K562 (cell line): Measurements from ENCODE around the gene IGF2BP3. TPM values are rescaled to one million over a fixed set of nuclear protein-coding genes. Genes with fewer than 3 reads are reported as not detected.

Experiments used
- ATAC-seq: fragments of 200-7000 bp; cut with Tn5 transposase; 3 replicates; pipeline ENCODE4 v1.9.1; 2020; ENCODE audit warnings: moderate library complexity
- BruUV-seq: library from RNA; stranded (reverse); fragments of 400-500 nt; replicated peaks from 2 replicates; lab custom pipeline; 2021; lab: Mats Ljungman, UMichigan
- CTCF ChIA-PET: fragments of 300-600 bp; formaldehyde crosslinking; extraction: SDS; loops from one replicate; lab custom pipeline; 2021; ENCODE audit warnings: low intra/inter-chr PET ratio; lab: Yijun Ruan, JAX
- POLR2A ChIA-PET: fragments of 300-600, 350-650 bp; sonication (Branson Sonifier 250); formaldehyde crosslinking; extraction: SDS; loops from one replicate; lab custom pipeline; 2021; ENCODE audit warnings: antibody characterized with exemption, inconsistent platforms; lab: Yijun Ruan, JAX
- DNase-seq, 4 experiments: peaks; one replicate each; pipeline versions ENCODE4 v3.0.0 to v3.0.0-alpha.2; 2011 to 2018; ENCODE audit warnings: low spot score in 3 of 4, mixed read lengths in 3 of 4; ENCODE audit errors: extremely low read depth in 1 of 4
- FAIRE-seq: peaks from 2 replicates; lab custom pipeline; 2011; peaks lifted over from hg19 to GRCh38; lab: Jason Lieb, UNC
- H2AFZ ChIP-seq: 2 replicates; pipeline ENCODE4 v1.6.0; 2011; ENCODE audit warnings: low read depth, low read length, control low read depth, inconsistent platforms
- H3K27ac ChIP-seq: fragments of 200-600 bp; 3 replicates; pipeline ENCODE4 v1.8.0; 2011; ENCODE audit warnings: low read depth, mild to moderate bottlenecking, control low read depth, inconsistent platforms, low read length, moderate library complexity, mixed read lengths; ENCODE audit errors: extremely low read depth
- H3K27me3 ChIP-seq, 2 experiments: fragments of 300-600 bp in 1 of 2; 2 replicates in 1 of 2; 3 replicates in 1 of 2; pipeline versions ENCODE4 v1.6.0 to v1.8.0; 2011; ENCODE audit warnings: inconsistent platforms in 2 of 2, low read length in 2 of 2, mild to moderate bottlenecking in 1 of 2, mixed read lengths in 1 of 2, moderate library complexity in 1 of 2; ENCODE audit not compliant: control insufficient read depth in 2 of 2, insufficient read depth in 2 of 2
- H3K36me3 ChIP-seq: fragments of 300-600 bp; 3 replicates; pipeline ENCODE4 v1.8.0; 2011; ENCODE audit warnings: mild to moderate bottlenecking, low read length, inconsistent platforms; ENCODE audit not compliant: control insufficient read depth, insufficient read depth
- H3K4me1 ChIP-seq, 2 experiments: fragments of 200-600 bp in 1 of 2; replicated peaks in 1 of 2; 2 replicates in 1 of 2; 3 replicates in 1 of 2; pipeline versions ENCODE4 v1.5.1 to v1.8.0; 2011; ENCODE audit warnings: inconsistent platforms in 2 of 2, low read length in 2 of 2, mild to moderate bottlenecking in 1 of 2, mixed read lengths in 1 of 2, moderate library complexity in 1 of 2; ENCODE audit not compliant: control insufficient read depth in 2 of 2, insufficient read depth in 2 of 2
- H3K4me2 ChIP-seq: 2 replicates; pipeline ENCODE4 v1.6.1; 2011; ENCODE audit warnings: low read length, control low read depth, inconsistent platforms, mixed read lengths; ENCODE audit not compliant: insufficient read depth
- H3K4me3 ChIP-seq: fragments of 200-600 bp; sonication (generic), shearing (Covaris generic); 2 replicates; pipeline ENCODE4 v1.5.1; 2016; ENCODE audit warnings: control low read depth, inconsistent platforms
- H3K79me2 ChIP-seq: fragments of 200-600 bp; 3 replicates; pipeline ENCODE4 v1.8.0; 2011; ENCODE audit warnings: low read length, inconsistent platforms; ENCODE audit not compliant: control insufficient read depth, insufficient read depth
- H3K9ac ChIP-seq, 2 experiments: 2 replicates each; pipeline versions ENCODE4 v1.6.0 to v1.6.1; 2011; ENCODE audit warnings: low read depth in 2 of 2, low read length in 2 of 2, control low read depth in 1 of 2, inconsistent platforms in 1 of 2, mild to moderate bottlenecking in 1 of 2, mixed read lengths in 1 of 2; ENCODE audit not compliant: insufficient read depth in 1 of 2
- H3K9me1 ChIP-seq: one replicate; pipeline ENCODE4 v1.6.0; 2011; ENCODE audit warnings: inconsistent platforms, mild to moderate bottlenecking, low read length, moderate library complexity; ENCODE audit not compliant: control insufficient read depth, insufficient read depth
- H3K9me3 ChIP-seq: replicated peaks from 2 replicates; pipeline ENCODE4 v1.5.1; 2011; ENCODE audit warnings: low read depth, low read length, inconsistent platforms; ENCODE audit not compliant: control insufficient read depth, insufficient read depth
- H4K20me1 ChIP-seq: replicated peaks from 2 replicates; pipeline ENCODE4 v1.6.1; 2011; ENCODE audit warnings: low read length, inconsistent platforms, mixed read lengths; ENCODE audit not compliant: control insufficient read depth, insufficient read depth
- BRF1 ChIP-seq: IDR thresholded peaks from 3 replicates; pipeline ENCODE4 v1.6.1; 2011; ENCODE audit warnings: borderline replicate concordance, mild to moderate bottlenecking; ENCODE audit not compliant: insufficient read length; ENCODE audit errors: extremely low read depth
- MTA2 ChIP-seq: fragments of 450-650 bp; IDR thresholded peaks from 2 replicates; pipeline ENCODE4 v1.6.1; 2016; ENCODE audit warnings: low read depth
- NCOR1 ChIP-seq: fragments of 450-650 bp; IDR thresholded peaks from 2 replicates; pipeline ENCODE4 v1.6.1; 2016; ENCODE audit warnings: mild to moderate bottlenecking, moderate library complexity
- SMAD2 ChIP-seq: fragments of 150-350 bp; IDR thresholded peaks from 2 replicates; pipeline ENCODE4 v1.6.1; 2014; ENCODE audit warnings: low read depth, mild to moderate bottlenecking, low read length
- TEAD4 ChIP-seq, 2 experiments: sonication (generic) in 1 of 2; formaldehyde crosslinking in 1 of 2; IDR thresholded peaks; 2 replicates each; pipeline versions ENCODE4 v1.6.1 to v1.8.0; 2012 to 2022; ENCODE audit warnings: borderline replicate concordance in 1 of 2, inconsistent platforms in 1 of 2, low read length in 1 of 2, mild to moderate bottlenecking in 1 of 2, missing genetic modification reagents in 1 of 2
- ZNF174 ChIP-seq: fragments of 250-450 bp; sonication (Bioruptor Pico); IDR thresholded peaks from 2 replicates; pipeline ENCODE4 v1.4.0; 2020; ENCODE audit warnings: mild to moderate bottlenecking
- WGBS: fragments of 100-300 bp; shearing (Covaris generic); methylation state at CpG from one replicate; pipeline ENCODE4 v1.1.6; 2016; ENCODE audit warnings: low coverage, mixed read lengths; ENCODE audit not compliant: insufficient coverage; ENCODE audit errors: missing lambda C conversion rate; 5-methylcytosine and 5-hydroxymethylcytosine counted together
- in situ Hi-C: fragments of 300-500 bp; cut with MboI; formaldehyde crosslinking; loops from 4 replicates; pipeline ENCODE4 v1.15.0; 2018; ENCODE audit warnings: inconsistent platforms, mixed read lengths
- intact Hi-C: fragments of 100-400 bp; cut with micrococcal nuclease; formaldehyde crosslinking; loops from 2 replicates; pipeline ENCODE4 v1.14.2; 2022
- polyA plus RNA-seq, 8 experiments: library from polyadenylated mRNA; depleted of rRNA in 4 of 8; stranded (reverse) in 5 of 8; unstranded in 3 of 8; fragments of >200 nt; fragmentation: Nextera tagmentation in 2 of 8; fragmentation: Illumina TruSeq in 1 of 8; extraction: Ambion mirVana in 2 of 8; extraction: Trizol in 1 of 8; gene quantifications; 2 replicates each; pipeline versions ENCODE4 v1.2.1 to v1.2.3, GENCODE V29; 2011 to 2014; ENCODE audit warnings: inconsistent platforms in 1 of 8, missing spikeins in 1 of 8
- total RNA-seq, 7 experiments: library from RNA; depleted of rRNA in 6 of 7; stranded (reverse); fragments of >200 nt in 6 of 7; fragmentation: Illumina TruSeq in 2 of 7; extraction: Trizol in 2 of 7; gene quantifications; 2 replicates each; pipeline versions ENCODE4 v1.2.1 to v1.2.3, GENCODE V29; 2011 to 2021; ENCODE audit warnings: low replicate concordance in 1 of 7
- TF ChIP-seq, protein P1 (sequence below): fragments of 250-450 bp; sonication (Bioruptor Pico); IDR thresholded peaks from 2 replicates; pipeline ENCODE4 v1.5.0; 2020; ENCODE audit warnings: mild to moderate bottlenecking

The IGF2BP3 gene
- total and polyA plus RNA-seq, 9 of the 15 experiments (the other 6 are each of a cell fraction or from before 2014, with no cell fraction given): 8.4 to 88.1 (median 61.2) TPM

DNA sequence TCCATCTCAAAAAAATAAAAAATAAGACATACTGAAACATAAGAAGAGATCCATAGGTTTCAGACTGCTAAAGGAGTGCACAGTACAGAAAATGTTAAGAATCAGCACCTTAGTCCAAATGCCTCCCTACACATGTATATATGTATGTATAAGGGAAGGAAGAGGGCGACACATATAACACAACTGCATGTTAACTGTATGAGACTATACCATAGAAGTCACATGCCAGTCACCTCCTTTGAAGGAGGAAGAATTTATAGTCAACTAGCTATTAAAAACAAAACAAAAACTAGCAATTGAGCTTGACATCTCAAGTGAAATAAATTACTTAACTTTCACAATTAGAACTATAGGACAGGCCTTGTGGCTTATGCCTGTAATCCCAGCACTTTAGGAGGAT is 50.4 kb downstream of the IGF2BP3 start:
- in situ Hi-C loops: no loop called here
- DNase-seq: no peak

DNA sequence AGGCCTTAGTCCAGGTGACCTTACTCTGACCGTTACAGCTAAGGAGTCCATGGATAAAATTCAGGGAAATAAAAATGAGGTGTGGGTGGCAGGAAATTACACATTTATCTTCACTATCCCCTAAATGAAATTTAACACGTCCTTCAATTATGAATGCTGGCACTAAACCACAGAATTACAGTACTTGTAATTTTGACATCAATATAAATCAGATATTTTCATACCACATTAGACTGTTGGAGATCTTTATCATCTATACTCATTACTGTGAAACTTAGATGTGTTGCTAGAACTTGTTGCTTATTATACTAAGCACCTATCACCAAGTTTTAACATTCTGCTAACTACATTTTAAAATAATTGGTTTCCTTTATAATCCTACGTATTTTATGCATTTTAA is 51.1 kb downstream of the IGF2BP3 start:
- H3K4me2 ChIP-seq: no peak overlapping the region
- WGBS: 92% methylated on average over 3 of the region's 3 CpGs
- in situ Hi-C loops (no loop called here), intact Hi-C loops (no loop called here)
- no peak overlapping the region for H3K27ac ChIP-seq
- ATAC-seq (no peak), DNase-seq (no peak), FAIRE-seq (no peak)
- H3K9ac ChIP-seq: no peak overlapping the region
- peaks cover 88% of the 10 kb centered on the region for H3K79me2 ChIP-seq
- H3K9me1 ChIP-seq: no peaks in the 10 kb centered on the region
- no peak overlapping the region for H2AFZ ChIP-seq
- ChIA-PET POLR2A (no interaction called here), CTCF (no interaction called here)
- TF ChIP-seq TEAD4 (IDR thresholded peaks at IDR 0.05; ENCODE audit: low read length): no peak
- no peak for TF ChIP-seq TEAD4 (CRISPR knock-in tag; IDR thresholded peaks at IDR 0.05; ENCODE audit: borderline replicate concordance)
- TF ChIP-seq, protein P1, sequence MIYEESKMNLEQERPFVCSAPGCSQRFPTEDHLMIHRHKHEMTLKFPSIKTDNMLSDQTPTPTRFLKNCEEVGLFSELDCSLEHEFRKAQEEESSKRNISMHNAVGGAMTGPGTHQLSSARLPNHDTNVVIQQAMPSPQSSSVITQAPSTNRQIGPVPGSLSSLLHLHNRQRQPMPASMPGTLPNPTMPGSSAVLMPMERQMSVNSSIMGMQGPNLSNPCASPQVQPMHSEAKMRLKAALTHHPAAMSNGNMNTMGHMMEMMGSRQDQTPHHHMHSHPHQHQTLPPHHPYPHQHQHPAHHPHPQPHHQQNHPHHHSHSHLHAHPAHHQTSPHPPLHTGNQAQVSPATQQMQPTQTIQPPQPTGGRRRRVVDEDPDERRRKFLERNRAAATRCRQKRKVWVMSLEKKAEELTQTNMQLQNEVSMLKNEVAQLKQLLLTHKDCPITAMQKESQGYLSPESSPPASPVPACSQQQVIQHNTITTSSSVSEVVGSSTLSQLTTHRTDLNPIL: no peak
- H3K36me3 ChIP-seq: peaks cover 45% of the 10 kb centered on the region
- H3K4me3 ChIP-seq: no peak overlapping the region
- BruUV-seq: no TSS peak
- no peaks in the 10 kb centered on the region for H3K9me3 ChIP-seq
- H3K4me1 ChIP-seq: peaks cover 11 to 18% of the 10 kb centered on the region in 2 experiments; a peak in 4 of 5 replicates
- H4K20me1 ChIP-seq: peaks cover 9% of the 10 kb centered on the region; the same call in 1 of the 2 replicates
- no peaks in the 10 kb centered on the region for H3K27me3 ChIP-seq

More for the DNA sequence above, 50.4 kb downstream of the IGF2BP3 start:
- Histone ChIP-seq H3K9me1 (no peaks in the 10 kb centered on the region), H3K36me3 (peaks cover 38% of the 10 kb centered on the region), H3K4me2 (no peak overlapping the region), H3K4me3 (no peak overlapping the region), H4K20me1 (peaks cover 9% of the 10 kb centered on the region; the same call in 1 of the 2 replicates), H3K27me3 (no peaks in the 10 kb centered on the region), H3K9me3 (no peaks in the 10 kb centered on the region), H3K27ac (no peak overlapping the region), H3K9ac (no peak overlapping the region), H3K4me1 (peaks cover 11 to 18% of the 10 kb centered on the region in 2 experiments; a peak in 4 of 5 replicates), H2AFZ (no peak overlapping the region), H3K79me2 (peaks cover 89% of the 10 kb centered on the region)
- CTCF ChIA-PET: no interaction called here
- intact Hi-C loops: loop anchor here (10.0 kb wide), 1 partner anchor 295 kb away; the partner anchor contains the start of gene STK31
- POLR2A ChIA-PET: interaction anchor here (0.6 to 1.2 kb wide), 2 partner anchors 9 to 206 kb away, joined by 4 read pairs; no protein-coding TSS in a partner anchor
- WGBS: 83% methylated on average over 1 of the region's 1 CpG
- TF ChIP-seq ZNF174 (no peak), BRF1 (no peak), SMAD2 (no peak), MTA2 (no peak), NCOR1 (no peak)
- no peak for FAIRE-seq
- no peak for ATAC-seq
- no TSS peak for BruUV-seq
